CD4-positive, alpha-beta memory T cell (primary cell): ENCODE measurements around the gene C4BPA. TPM values are rescaled to one million over a fixed set of nuclear protein-coding genes. Genes with fewer than 3 reads are reported as not detected.

Source experiments
- CTCF ChIA-PET: fragments of 350-600 bp; sonication (Branson Sonifier 250); formaldehyde crosslinking; loops from one replicate; lab custom pipeline; 2021; ENCODE audit warnings: inconsistent platforms; ENCODE audit not compliant: partially characterized antibody; lab: Charles Lee
- POLR2A ChIA-PET: fragments of 350-600 bp; sonication (Branson Sonifier 250); formaldehyde crosslinking; loops from one replicate; lab custom pipeline; 2021; ENCODE audit not compliant: partially characterized antibody; lab: Charles Lee
- DNase-seq, 5 donors: peaks; one replicate each; pipeline versions ENCODE4 v3.0.0 to v3.0.0-alpha.2; 2020 to 2022; ENCODE audit warnings: mixed read lengths in 1 of 5
- H3K27ac ChIP-seq: one replicate; pipeline ENCODE4 v1.7.0; 2013; ENCODE audit warnings: low read depth, low read length
- H3K27me3 ChIP-seq: 2 replicates; pipeline ENCODE4 v1.7.0; 2013; ENCODE audit warnings: mild to moderate bottlenecking, low read length, moderate library complexity; ENCODE audit not compliant: insufficient read depth
- H3K36me3 ChIP-seq: 2 replicates; pipeline ENCODE4 v1.7.0; 2013; ENCODE audit warnings: mild to moderate bottlenecking, low read length, moderate library complexity; ENCODE audit not compliant: insufficient read depth
- H3K4me1 ChIP-seq: 2 replicates; pipeline ENCODE4 v1.7.0; 2013; ENCODE audit warnings: mild to moderate bottlenecking, low read length, moderate library complexity; ENCODE audit not compliant: insufficient read depth
- H3K4me3 ChIP-seq, 2 donors: one replicate each; pipeline ENCODE4 v1.7.0; 2013; ENCODE audit warnings: low read length in 2 of 2, mild to moderate bottlenecking in 1 of 2
- H3K9me3 ChIP-seq, 2 donors: one replicate each; pipeline ENCODE4 v1.7.0; 2013; ENCODE audit warnings: low read length in 2 of 2, control low read depth in 1 of 2; ENCODE audit not compliant: control insufficient read depth in 1 of 2
- H3K27ac Mint-ChIP-seq, 7 donors: one replicate each; pipeline ENCODE4 v1.8.0; 2020 to 2021; ENCODE audit warnings: mixed read lengths in 7 of 7, mild to moderate bottlenecking in 6 of 7, inconsistent platforms in 3 of 7, moderate library complexity in 3 of 7
- H3K27me3 Mint-ChIP-seq, 2 donors: one replicate each; pipeline ENCODE4 v1.8.0; 2020 to 2021; ENCODE audit warnings: mixed read lengths in 2 of 2
- H3K36me3 Mint-ChIP-seq, 2 donors: one replicate each; pipeline ENCODE4 v1.8.0; 2020 to 2021; ENCODE audit warnings: mixed read lengths in 2 of 2, inconsistent platforms in 1 of 2, mild to moderate bottlenecking in 1 of 2
- H3K4me1 Mint-ChIP-seq, 4 donors: one replicate each; pipeline ENCODE4 v1.8.0; 2020 to 2021; ENCODE audit warnings: mixed read lengths in 4 of 4, mild to moderate bottlenecking in 1 of 4
- H3K4me3 Mint-ChIP-seq, 8 donors: one replicate each; pipeline ENCODE4 v1.8.0; 2020 to 2021; ENCODE audit warnings: mixed read lengths in 8 of 8, mild to moderate bottlenecking in 7 of 8, moderate library complexity in 6 of 8, inconsistent platforms in 3 of 8
- H3K9me3 Mint-ChIP-seq, 8 donors: one replicate each; pipeline ENCODE4 v1.8.0; 2020 to 2021; ENCODE audit warnings: mixed read lengths in 8 of 8, mild to moderate bottlenecking in 5 of 8, inconsistent platforms in 3 of 8, moderate library complexity in 1 of 8
- intact Hi-C: fragments of 100-400 bp; cut with micrococcal nuclease; formaldehyde crosslinking; loops from one replicate; pipeline ENCODE4 v1.15.1; 2023
- polyA plus RNA-seq, 2 donors: library from polyadenylated mRNA; unstranded; fragments of 300-500 nt; fragmentation: Illumina TruSeq; gene quantifications; one replicate each; pipeline ENCODE4 v1.2.3, GENCODE V29; 2021
- total RNA-seq, 2 experiments: library from RNA; stranded (reverse); gene quantifications; one replicate each; pipeline ENCODE4 v1.2.3, GENCODE V29; 2021

Gene C4BPA
- total and polyA plus RNA-seq, 4 experiments from 2014 or later, result not detected

- Histone ChIP-seq H3K4me3 (no peak overlapping the region), H3K4me1 (no peaks in the 10 kb centered on the region), H3K36me3 (no peaks in the 10 kb centered on the region), H3K27me3 (no peaks in the 10 kb centered on the region), H3K27ac (no peak overlapping the region), H3K9me3 (peaks cover 0 to 10% of the 10 kb centered on the region in 2 donors)
- POLR2A ChIA-PET, result no interaction called here
- H3K4me3 Mint-ChIP-seq, result no peak overlapping the region
- intact Hi-C loops, result no loop called here
- peaks cover 3 to 41% (median 35%) of the 10 kb centered on the region in 8 donors for H3K9me3 Mint-ChIP-seq
- DNase-seq, result no peak
- H3K4me1 Mint-ChIP-seq, result no peaks in the 10 kb centered on the region
- CTCF ChIA-PET, result no interaction called here
- no peak overlapping the region for H3K27ac Mint-ChIP-seq
- peaks cover under 1 to 4% of the 10 kb centered on the region in 2 donors for H3K27me3 Mint-ChIP-seq
- H3K36me3 Mint-ChIP-seq, result peaks cover 0 to 5% of the 10 kb centered on the region in 2 donors
Measured at GRCh38 chr1:207131163-207131562, 27.1 kb downstream of the C4BPA start.

- CTCF ChIA-PET, result no interaction called here
- no peak for DNase-seq
- H3K4me3 ChIP-seq, result no peak overlapping the region
- no peaks in the 10 kb centered on the region for H3K36me3 ChIP-seq
- no peaks in the 10 kb centered on the region for H3K9me3 ChIP-seq
- Mint-ChIP-seq H3K27ac (no peak overlapping the region), H3K4me3 (no peak overlapping the region), H3K4me1 (no peaks in the 10 kb centered on the region), H3K9me3 (peaks cover 0 to 20% (median 13%) of the 10 kb centered on the region in 8 donors), H3K27me3 (peaks cover 3 to 5% of the 10 kb centered on the region in 2 donors), H3K36me3 (no peaks in the 10 kb centered on the region)
- intact Hi-C loops, result no loop called here
- H3K4me1 ChIP-seq, result no peaks in the 10 kb centered on the region
- H3K27me3 ChIP-seq, result no peaks in the 10 kb centered on the region
- no peak overlapping the region for H3K27ac ChIP-seq
- POLR2A ChIA-PET, result no interaction called here
Measured at GRCh38 chr1:207134581-207134980, 30.5 kb downstream of the C4BPA start.

- POLR2A ChIA-PET, result no interaction called here
- H3K27me3 ChIP-seq, result no peaks in the 10 kb centered on the region
Measured at GRCh38 chr1:207139616-207140015, 35.6 kb downstream of the C4BPA start.

GRCh38 chr1:207140536-207140935, 36.5 kb downstream of the C4BPA start:
- H3K27me3 Mint-ChIP-seq, result peaks cover 4 to 18% of the 10 kb centered on the region in 2 donors
- H3K9me3 Mint-ChIP-seq, result peaks cover 0 to 5% (median 0%) of the 10 kb centered on the region in 8 donors
- Histone ChIP-seq H3K4me3 (no peak overlapping the region), H3K36me3 (no peaks in the 10 kb centered on the region), H3K4me1 (no peaks in the 10 kb centered on the region), H3K27ac (no peak overlapping the region), H3K27me3 (no peaks in the 10 kb centered on the region), H3K9me3 (no peaks in the 10 kb centered on the region)
- H3K27ac Mint-ChIP-seq, result no peak overlapping the region
- no peaks in the 10 kb centered on the region for H3K36me3 Mint-ChIP-seq
- CTCF ChIA-PET, result interaction anchor here (1.5 kb wide), 1 partner anchor 265 kb away, joined by 5 read pairs; no protein-coding TSS in a partner anchor
- intact Hi-C loops, result no loop called here
- H3K4me1 Mint-ChIP-seq, result no peaks in the 10 kb centered on the region
- DNase-seq, result no peak
- POLR2A ChIA-PET, result no interaction called here
- H3K4me3 Mint-ChIP-seq, result no peak overlapping the region

More at GRCh38 chr1:207139616-207140015, 35.6 kb downstream of the C4BPA start:
- Mint-ChIP-seq H3K9me3 (peaks cover 0 to 8% (median 0%) of the 10 kb centered on the region in 8 donors), H3K27me3 (peaks cover 2 to 16% of the 10 kb centered on the region in 2 donors), H3K4me3 (no peak overlapping the region), H3K4me1 (no peaks in the 10 kb centered on the region), H3K27ac (no peak overlapping the region), H3K36me3 (no peaks in the 10 kb centered on the region)
- no peak overlapping the region for H3K27ac ChIP-seq
- intact Hi-C loops, result no loop called here
- no peak overlapping the region for H3K4me3 ChIP-seq
- CTCF ChIA-PET, result no interaction called here
- no peaks in the 10 kb centered on the region for H3K9me3 ChIP-seq
- H3K4me1 ChIP-seq, result no peaks in the 10 kb centered on the region
- no peaks in the 10 kb centered on the region for H3K36me3 ChIP-seq
- DNase-seq, result no peak

GRCh38 chr1:207145401-207146058, 41.5 kb downstream of the C4BPA start:
- Histone ChIP-seq H3K4me3 (no peak overlapping the region), H3K27me3 (no peaks in the 10 kb centered on the region), H3K4me1 (no peaks in the 10 kb centered on the region), H3K36me3 (no peaks in the 10 kb centered on the region), H3K27ac (no peak overlapping the region), H3K9me3 (no peaks in the 10 kb centered on the region)
- no peak overlapping the region for H3K4me3 Mint-ChIP-seq
- ChIA-PET CTCF (no interaction called here), POLR2A (no interaction called here)
- H3K9me3 Mint-ChIP-seq, result peaks cover 0 to 8% (median 0%) of the 10 kb centered on the region in 8 donors
- no peaks in the 10 kb centered on the region for H3K4me1 Mint-ChIP-seq
- no peak overlapping the region for H3K27ac Mint-ChIP-seq
- DNase-seq, result no peak
- peaks cover 13 to 21% of the 10 kb centered on the region in 2 donors for H3K27me3 Mint-ChIP-seq
- no peaks in the 10 kb centered on the region for H3K36me3 Mint-ChIP-seq
- intact Hi-C loops, result no loop called here

GRCh38 chr1:207151920-207152319, 47.9 kb downstream of the C4BPA start:
- no peaks in the 10 kb centered on the region for H3K4me1 Mint-ChIP-seq
- no peak for DNase-seq
- ChIA-PET CTCF (no interaction called here), POLR2A (no interaction called here)
- H3K27ac Mint-ChIP-seq, result no peak overlapping the region
- H3K27me3 Mint-ChIP-seq, result peaks cover 12 to 13% of the 10 kb centered on the region in 2 donors
- H3K4me3 Mint-ChIP-seq, result no peak overlapping the region
- peaks cover 4% of the 10 kb centered on the region in 2 donors for H3K36me3 Mint-ChIP-seq
- Histone ChIP-seq H3K4me3 (no peak overlapping the region), H3K9me3 (peaks cover 0 to 9% of the 10 kb centered on the region in 2 donors), H3K27ac (no peak overlapping the region), H3K27me3 (no peaks in the 10 kb centered on the region), H3K4me1 (no peaks in the 10 kb centered on the region), H3K36me3 (no peaks in the 10 kb centered on the region)
- peaks cover 5 to 30% (median 22%) of the 10 kb centered on the region in 8 donors for H3K9me3 Mint-ChIP-seq
- intact Hi-C loops, result no loop called here

GRCh38 chr1:207152792-207153468, 48.9 kb downstream of the C4BPA start:
- DNase-seq, result no peak
- H3K27me3 Mint-ChIP-seq, result peaks cover 13 to 15% of the 10 kb centered on the region in 2 donors
- ChIA-PET POLR2A (no interaction called here), CTCF (no interaction called here)
- Histone ChIP-seq H3K27ac (no peak overlapping the region), H3K27me3 (no peaks in the 10 kb centered on the region), H3K4me3 (no peak overlapping the region), H3K36me3 (no peaks in the 10 kb centered on the region), H3K9me3 (peaks cover 0 to 9% of the 10 kb centered on the region in 2 donors), H3K4me1 (no peaks in the 10 kb centered on the region)
- intact Hi-C loops, result no loop called here
- H3K9me3 Mint-ChIP-seq, result peaks cover 5 to 33% (median 24%) of the 10 kb centered on the region in 8 donors
- H3K4me3 Mint-ChIP-seq, result no peak overlapping the region
- H3K36me3 Mint-ChIP-seq, result peaks cover 4% of the 10 kb centered on the region in 2 donors
- no peak overlapping the region for H3K27ac Mint-ChIP-seq
- H3K4me1 Mint-ChIP-seq, result no peaks in the 10 kb centered on the region
